GM19455 (cell line): ENCODE measurements around the gene ITGBL1.

Experiments used
- ATAC-seq: cut with Tn5 transposase; IDR thresholded peaks from one replicate; pipeline ENCODE4 v1.9.1; 2021; ENCODE audit not compliant: unreplicated experiment

The ITGBL1 gene

DNA sequence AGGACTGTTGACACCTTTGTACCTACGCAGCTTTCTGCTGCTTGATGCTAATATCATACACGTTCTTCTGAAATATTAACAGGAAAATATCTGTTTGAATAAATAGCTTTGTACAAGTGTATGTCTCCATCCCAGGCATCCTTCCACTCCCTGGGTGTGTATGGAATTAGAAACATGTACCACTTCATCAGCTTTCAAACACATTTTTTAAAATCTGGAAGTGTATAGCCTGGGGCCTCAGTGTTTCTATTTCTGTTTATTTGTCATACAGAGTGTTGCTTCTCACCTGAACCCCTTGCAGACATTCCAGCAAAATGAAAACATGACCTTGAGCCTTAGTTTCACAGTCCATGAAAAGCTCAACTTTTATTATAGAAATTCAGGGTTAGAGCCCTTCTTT lies 168.6 kb downstream of the ITGBL1 start:
- no peak for ATAC-seq

- no peak for ATAC-seq
Measured at GRCh38 chr13:101623470-101624209, 171.2 kb downstream of the ITGBL1 start.

GRCh38 chr13:101624210-101624922 lies 171.9 kb downstream of the ITGBL1 start:
- ATAC-seq: no peak

DNA sequence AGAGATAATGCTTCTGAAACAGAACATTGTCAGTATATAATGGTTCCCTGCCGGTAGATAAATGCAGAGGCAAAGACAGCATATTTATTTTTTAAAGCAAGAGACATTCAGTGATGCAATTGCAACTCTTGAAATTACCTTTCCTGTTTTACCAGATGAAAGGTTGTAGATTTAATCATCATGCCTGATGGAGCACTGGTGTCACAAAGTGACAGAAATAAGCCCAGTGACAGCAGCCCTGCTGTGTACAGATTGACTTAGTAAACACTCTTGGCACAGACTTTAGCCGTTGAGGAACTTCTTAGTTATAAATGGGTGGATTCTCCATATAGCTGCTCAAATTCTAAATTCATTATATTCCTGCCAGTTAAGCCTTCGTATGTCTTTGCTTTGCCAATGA lies 172.5 kb downstream of the ITGBL1 start:
- ATAC-seq: no peak

DNA sequence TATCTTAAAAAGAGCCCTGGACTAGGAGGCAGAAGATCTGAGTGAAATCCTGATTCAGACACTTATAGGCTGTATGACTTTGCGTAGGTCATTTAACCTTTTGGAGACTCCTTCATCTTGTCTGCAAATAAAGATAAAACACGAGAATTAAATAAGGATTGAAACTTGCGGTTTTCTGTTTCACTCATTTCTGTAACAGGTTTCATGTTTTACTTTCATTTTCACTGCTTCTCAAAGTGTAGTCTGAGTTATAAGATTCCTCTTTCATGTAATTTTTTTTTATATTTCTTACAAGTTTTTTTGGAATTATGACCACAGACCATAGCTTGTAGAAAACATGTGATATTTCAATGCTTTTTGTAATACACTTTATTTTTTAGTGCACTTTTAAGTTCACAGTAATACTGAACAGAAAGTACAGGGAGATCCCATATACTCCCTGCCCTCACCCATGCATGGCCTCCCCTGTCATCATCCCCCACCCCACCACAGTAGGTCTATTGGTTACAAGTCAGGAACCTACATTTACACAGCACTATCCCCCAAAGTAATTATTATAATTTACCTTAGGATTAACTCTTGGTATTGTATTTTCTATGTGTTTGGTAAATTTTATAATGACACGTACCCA lies 174.6 kb downstream of the ITGBL1 start:
- ATAC-seq: peak; percentile 98

DNA sequence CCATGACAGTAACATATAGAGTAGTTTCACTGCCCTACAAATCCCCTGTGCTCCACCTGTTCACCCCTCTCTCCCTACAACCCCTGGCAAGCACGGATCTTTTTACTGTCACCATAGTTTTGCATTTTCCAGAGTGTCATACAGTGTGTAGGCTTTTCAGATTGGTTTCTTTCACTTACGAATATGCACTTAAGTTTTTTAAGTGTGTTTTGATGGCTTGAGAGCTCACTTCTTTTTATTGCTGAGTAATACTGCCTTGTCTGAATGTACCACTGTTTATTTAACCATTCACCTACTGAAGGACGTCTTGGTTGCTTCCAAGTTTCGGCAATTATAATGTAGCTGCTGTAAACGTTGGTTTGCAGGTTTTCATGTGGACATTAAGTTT lies 175.1 kb downstream of the ITGBL1 start:
- peak; percentile 35 for ATAC-seq

DNA sequence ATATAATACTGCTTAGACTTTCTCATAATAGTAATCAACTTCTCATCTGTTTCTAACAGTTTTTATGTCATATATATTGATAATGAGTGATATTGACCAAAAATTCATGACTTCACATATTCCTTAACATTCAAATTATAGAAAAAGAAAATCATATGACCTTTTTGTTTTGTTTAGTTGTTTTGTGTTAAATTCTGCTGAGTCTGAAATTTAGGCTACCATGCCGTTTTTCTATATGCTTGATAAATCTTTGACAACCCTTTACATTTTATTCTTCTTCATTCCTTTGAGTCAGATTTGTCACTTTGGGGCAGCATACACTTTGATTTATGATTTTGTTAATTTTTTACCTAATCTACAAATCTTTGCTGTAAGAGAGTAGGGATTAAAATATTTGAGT lies 176.4 kb downstream of the ITGBL1 start:
- no peak for ATAC-seq

DNA sequence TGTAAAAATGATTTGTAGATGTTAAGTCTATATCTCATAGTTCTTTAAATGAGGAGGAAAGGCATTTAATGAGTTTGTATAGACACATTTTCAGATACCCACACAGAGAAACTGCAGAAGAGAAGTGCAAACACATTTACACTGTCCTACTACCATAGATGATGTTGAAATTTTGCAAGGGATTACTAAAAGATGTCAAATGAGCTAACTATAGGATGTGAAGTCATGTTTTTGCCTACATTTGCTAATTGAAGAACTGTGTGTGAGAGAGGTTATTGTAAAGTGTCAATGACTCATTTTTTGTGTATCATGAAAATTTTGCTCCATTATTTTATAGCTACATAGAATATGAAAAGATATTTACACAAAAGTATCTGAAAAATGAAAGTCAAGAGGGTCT lies 178.9 kb downstream of the ITGBL1 start:
- no peak for ATAC-seq

GRCh38 chr13:101634142-101634541 lies 181.7 kb downstream of the ITGBL1 start:
- no peak for ATAC-seq

- ATAC-seq: no peak
Measured at GRCh38 chr13:101639711-101640110, 187.2 kb downstream of the ITGBL1 start.

GRCh38 chr13:101640788-101641400 lies 188.4 kb downstream of the ITGBL1 start:
- ATAC-seq: no peak

- ATAC-seq: no peak
Measured at GRCh38 chr13:101645871-101646270, 193.4 kb downstream of the ITGBL1 start.

- no peak for ATAC-seq
Measured at GRCh38 chr13:101647760-101648159, 195.3 kb downstream of the ITGBL1 start.

- ATAC-seq: no peak
Measured at GRCh38 chr13:101648766-101649487, 196.5 kb downstream of the ITGBL1 start.

DNA sequence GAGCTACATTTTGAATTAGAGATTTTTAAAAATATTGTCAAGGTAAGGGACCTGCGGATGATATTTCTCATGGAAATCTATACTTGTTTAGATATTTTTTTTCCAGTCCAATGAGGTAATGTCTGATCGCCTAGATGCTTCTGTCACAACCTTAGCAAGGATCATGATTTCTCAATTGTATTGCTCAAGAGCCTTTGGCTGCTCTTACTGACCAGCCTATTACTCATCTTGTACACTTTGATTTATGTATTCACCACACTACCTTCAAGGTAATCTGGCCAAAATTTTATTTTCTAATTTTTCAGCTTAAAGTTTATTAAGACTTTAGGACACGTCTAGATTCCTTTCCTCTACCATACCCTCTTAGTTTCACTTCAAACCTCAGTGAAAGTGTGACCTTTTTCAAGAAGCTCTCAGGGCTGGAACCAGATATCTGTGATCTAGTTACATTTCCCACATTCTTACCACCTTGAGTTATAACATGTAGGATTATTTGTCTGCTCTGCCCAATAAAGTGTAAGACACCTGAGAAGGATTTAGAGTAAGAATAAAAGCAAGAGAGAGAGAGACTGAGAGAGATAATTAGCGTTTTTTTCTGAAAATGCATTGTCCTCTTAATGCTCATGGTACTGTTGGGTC lies 197.1 kb downstream of the ITGBL1 start:
- no peak for ATAC-seq

DNA sequence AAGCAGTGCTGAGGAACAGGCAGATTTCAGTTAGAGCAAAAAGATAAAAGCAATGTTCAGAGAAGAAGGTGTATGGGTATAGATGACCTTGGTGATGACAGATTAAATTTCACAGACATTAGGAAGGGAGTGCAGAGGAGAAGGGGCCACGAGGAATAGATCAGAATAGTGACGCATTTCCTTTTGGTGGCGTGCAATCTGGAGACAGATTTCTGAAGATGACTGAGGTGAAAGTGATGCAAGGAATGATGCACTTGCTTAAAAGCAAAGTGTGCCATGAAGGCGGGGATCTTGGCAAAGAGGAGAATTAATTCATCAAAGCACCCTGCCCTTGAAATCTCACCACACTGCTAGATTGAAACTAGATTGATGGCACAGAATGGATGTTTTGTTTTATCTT lies 202.4 kb downstream of the ITGBL1 start:
- ATAC-seq: no peak

DNA sequence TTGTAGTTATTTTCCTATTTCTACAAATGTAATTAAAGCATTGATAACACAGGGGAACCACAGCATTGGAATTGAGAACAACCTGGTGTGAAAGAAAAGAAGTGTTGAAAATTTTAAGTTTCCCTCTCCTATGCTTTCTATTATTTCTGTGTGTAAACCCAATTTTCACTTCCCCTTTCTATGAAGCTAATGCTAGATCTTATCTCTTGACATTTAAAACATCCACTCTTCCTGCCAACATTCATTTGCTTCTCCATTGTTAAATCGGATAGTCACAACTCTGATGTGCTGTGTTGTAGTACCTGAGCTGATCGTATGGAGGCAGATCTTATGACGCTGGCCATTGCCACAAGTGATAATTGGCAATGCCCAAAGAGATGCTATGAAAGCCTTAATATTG lies 203.0 kb downstream of the ITGBL1 start:
- ATAC-seq: no peak

DNA sequence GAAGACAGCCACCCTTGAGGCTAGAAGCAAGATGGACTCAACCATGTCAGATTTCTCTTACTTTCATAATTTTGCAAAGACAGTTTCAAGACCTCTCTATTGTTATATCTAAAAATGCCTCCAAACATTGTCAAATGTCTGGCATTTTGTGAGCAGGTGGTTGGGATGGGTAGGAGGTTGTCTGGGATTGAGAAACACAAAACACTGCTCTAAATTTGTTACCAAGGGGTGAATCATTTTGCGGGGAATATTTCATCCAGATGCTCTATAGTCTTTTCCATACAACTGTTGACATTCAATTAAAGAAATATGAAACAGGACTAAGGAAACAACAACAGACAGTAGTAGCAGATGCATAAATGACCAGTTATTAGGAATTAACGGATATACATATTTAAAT lies 208.2 kb downstream of the ITGBL1 start:
- ATAC-seq: no peak

DNA sequence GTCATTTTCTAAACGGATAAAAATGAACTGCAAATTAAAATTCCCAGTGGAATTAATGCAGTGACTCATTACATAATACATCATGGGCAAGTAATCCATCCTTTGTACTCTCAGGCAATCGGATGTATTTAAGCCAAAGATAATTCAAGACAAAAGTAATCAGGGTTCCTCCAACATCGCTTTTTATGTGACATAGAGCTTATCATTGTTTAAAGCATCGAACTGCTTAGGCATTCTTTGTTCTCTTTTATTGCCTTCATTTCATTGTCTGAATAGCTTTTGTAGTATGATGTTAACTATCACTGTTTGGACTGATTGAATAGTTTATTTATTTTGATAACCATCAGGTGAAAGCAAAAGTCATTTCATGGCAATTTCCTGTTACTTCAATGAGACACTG lies 209.4 kb downstream of the ITGBL1 start:
- no peak for ATAC-seq

DNA sequence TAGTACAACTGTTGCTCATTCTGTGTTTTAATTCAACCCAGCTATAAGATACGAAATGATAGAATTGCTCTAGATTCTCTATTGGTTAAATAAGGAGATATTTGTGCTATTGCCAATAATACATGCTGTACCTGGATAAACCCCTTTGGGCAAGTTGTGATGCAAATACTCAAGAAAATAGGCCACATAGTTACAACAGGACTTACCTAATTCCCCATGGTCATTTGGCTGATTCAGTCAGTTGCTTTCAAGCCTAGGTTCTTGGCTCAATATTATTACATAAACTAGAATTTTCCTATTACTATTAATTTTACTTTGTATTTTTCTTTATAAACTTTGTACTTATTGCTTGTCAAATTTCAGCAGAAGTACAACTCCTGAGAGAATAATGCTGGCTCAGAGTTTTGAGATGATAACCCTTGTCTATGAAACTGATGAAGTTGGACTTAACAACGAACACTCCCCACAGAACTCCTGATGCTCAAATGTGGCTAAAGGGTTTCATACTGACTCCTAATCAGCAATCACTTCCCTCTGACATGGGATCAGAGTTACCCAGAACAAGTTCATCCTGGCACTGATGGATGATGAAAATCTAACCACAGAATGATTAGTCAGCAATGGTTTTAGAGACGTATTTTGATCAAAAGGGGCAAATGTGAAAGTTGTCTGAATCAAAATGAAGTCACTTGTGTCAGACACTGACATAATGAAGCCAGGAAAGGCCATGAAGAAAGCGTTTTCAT lies 221.1 kb downstream of the ITGBL1 start:
- no peak for ATAC-seq
